H7 (cell line): ENCODE data around the gene TFEB. TPM values are rescaled to one million over a fixed set of nuclear protein-coding genes. Genes with fewer than 3 reads are reported as not detected.

Experiments used
- DNase-seq: peaks from one replicate; pipeline ENCODE4 v3.0.0; 2012
- H3K27me3 ChIP-seq: 2 replicates; pipeline ENCODE4 v1.6.0; 2011; ENCODE audit warnings: mild to moderate bottlenecking, low read length; ENCODE audit not compliant: control insufficient read depth, insufficient read depth
- H3K36me3 ChIP-seq: replicated peaks from 2 replicates; pipeline ENCODE4 v1.5.1; 2011; ENCODE audit warnings: low read length; ENCODE audit not compliant: control insufficient read depth, insufficient read depth
- H3K4me3 ChIP-seq: 2 replicates; pipeline ENCODE4 v1.5.1; 2011; ENCODE audit warnings: low read depth, mild to moderate bottlenecking, control low read depth, low read length, moderate library complexity; ENCODE audit not compliant: insufficient read depth
- total RNA-seq: library from RNA; depleted of rRNA; stranded (reverse); fragments of >200 nt; shearing (Covaris generic); gene quantifications from 2 replicates; pipeline ENCODE4 v1.2.3, GENCODE V29; 2014

Gene TFEB
- total RNA-seq, 1 experiment from 2014 or later, result 1.4 TPM

DNA sequence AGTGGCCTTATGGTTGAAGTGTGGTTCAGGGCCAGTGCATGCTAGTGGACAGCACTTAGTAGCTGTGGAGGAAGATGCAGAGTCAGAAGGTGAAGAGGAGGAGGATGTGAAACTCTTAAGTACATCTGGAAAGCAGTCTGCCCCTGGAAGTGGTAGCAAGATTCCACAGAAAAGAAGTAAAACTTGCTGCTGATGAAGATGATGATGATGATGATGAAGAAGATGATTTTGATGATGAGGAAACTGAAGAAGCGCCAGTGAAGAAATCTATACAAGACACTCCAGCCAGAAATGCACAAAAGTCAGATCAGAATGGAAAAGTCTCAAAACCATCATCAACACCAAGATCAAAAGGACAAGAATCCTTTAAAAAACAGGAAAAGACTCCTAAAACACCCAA, 68.2 kb downstream of the TFEB start:
- DNase-seq, result no peak
- no peaks in the 10 kb centered on the region for H3K36me3 ChIP-seq
- H3K4me3 ChIP-seq, result no peak overlapping the region
- no peaks in the 10 kb centered on the region; the same call in 1 of the 2 replicates for H3K27me3 ChIP-seq

- H3K36me3 ChIP-seq, result no peaks in the 10 kb centered on the region
- no peak overlapping the region for H3K4me3 ChIP-seq
- no peak for DNase-seq
- peaks cover 1% of the 10 kb centered on the region; the same call in 1 of the 2 replicates for H3K27me3 ChIP-seq
Measured at GRCh38 chr6:41664271-41664670, 71.1 kb downstream of the TFEB start.

DNA sequence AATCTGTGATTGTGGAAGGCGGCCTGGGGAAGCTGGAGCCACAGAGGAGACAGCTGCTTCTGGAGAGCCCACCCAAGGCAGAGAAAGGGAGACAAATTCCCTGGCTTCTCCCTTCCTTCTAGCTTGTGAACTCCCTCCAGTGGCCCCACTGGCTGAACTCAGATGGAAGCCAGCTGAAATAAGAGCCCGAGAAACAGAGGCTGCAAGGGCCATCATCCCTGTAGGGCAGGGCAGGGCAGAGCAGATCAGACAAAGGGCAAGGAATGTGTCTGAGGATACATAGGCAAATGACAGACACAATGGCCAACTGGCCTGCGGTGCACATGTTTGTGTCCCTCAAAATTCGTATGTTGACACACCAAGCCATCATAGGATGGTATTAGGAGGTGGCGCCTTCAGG, 71.8 kb downstream of the TFEB start:
- Histone ChIP-seq H3K27me3 (peaks cover 3% of the 10 kb centered on the region; the same call in 1 of the 2 replicates), H3K4me3 (no peak overlapping the region), H3K36me3 (no peaks in the 10 kb centered on the region)
- DNase-seq, result no peak

DNA sequence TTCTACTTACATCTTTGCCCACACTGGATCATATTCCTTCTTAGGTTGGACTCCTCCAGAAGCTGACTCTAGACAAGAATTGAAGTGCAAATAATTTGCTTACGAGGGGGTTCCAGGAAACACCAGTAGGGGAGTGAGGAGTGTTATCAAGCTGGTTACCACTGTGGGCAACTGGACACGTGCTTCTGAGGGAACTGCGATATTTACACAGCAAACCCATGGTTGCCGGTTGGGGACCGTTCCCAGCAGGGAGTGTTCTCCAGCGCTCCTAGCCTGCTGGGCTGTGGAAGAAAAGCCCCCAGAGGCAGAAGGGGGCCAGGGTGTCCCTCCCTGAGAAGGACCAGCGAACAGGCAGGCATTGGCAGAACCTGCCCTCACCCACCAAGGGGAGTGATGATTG, 75.5 kb downstream of the TFEB start:
- Histone ChIP-seq H3K36me3 (no peaks in the 10 kb centered on the region), H3K4me3 (no peak overlapping the region), H3K27me3 (peaks cover 5% of the 10 kb centered on the region; the same call in 1 of the 2 replicates)
- no peak for DNase-seq

GRCh38 chr6:41658636-41659035, 76.8 kb downstream of the TFEB start:
- DNase-seq, result no peak
- Histone ChIP-seq H3K27me3 (peaks cover 5% of the 10 kb centered on the region; the same call in 1 of the 2 replicates), H3K36me3 (no peaks in the 10 kb centered on the region), H3K4me3 (no peak overlapping the region)

DNA sequence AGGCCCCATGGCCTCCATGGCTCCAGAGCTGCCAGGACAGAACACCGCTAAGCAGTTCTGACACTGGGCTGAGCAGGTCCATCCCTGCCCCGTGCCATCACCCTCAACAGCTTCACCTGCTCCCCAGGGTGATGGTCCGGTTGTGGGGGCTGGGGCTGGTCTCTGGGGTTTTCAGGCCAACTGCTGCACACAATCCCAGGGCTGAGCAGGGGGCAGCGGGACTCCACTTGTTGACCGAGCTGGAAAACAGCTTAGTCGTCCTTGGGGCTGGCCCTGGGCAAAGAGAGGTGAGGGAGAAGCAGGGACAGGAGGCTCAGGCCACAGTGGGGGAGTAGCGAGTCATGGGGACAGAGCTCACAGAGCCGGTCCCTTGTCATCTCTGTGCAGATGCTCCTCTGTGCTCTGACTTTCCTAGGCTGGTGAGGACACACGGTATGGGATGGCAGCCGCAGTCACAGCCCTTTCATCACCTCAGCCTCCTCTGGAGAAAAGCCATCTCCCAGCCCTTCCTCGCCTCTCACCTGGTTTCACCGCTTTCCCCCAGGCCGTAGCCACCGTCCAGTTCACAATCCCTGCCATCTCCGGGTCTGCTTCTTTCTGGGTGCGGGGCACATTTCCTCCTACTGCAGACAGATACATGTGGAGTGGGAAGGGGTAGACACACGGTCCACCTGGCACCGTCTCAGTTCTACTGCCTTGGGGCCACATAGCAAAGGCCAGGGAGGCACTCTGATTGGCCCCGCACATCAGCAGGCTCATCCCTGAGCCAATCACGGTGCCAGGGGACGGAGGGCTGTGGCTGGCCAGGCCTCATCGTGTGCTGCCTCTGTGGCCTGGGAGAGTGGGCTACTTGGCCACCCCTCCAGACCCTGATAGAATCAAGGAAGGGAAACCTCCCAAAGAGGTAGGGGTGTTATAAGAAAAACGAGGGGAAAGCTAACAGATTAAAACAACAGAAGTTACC, 78.0 kb downstream of the TFEB start:
- Histone ChIP-seq H3K27me3 (peaks cover 5% of the 10 kb centered on the region; the same call in 1 of the 2 replicates), H3K36me3 (no peaks in the 10 kb centered on the region), H3K4me3 (no peak overlapping the region)
- DNase-seq, result peak; percentile 47

GRCh38 chr6:41656002-41656691, 79.3 kb downstream of the TFEB start:
- DNase-seq, result peak; percentile 67
- Histone ChIP-seq H3K4me3 (no peak overlapping the region), H3K27me3 (peaks cover 3% of the 10 kb centered on the region; the same call in 1 of the 2 replicates), H3K36me3 (peaks cover 2% of the 10 kb centered on the region)

GRCh38 chr6:41655646-41656001, 79.8 kb downstream of the TFEB start:
- H3K27me3 ChIP-seq, result peaks cover 3% of the 10 kb centered on the region; the same call in 1 of the 2 replicates
- peaks cover 2% of the 10 kb centered on the region for H3K36me3 ChIP-seq
- peak; percentile 44 for DNase-seq
- no peak overlapping the region for H3K4me3 ChIP-seq

DNA sequence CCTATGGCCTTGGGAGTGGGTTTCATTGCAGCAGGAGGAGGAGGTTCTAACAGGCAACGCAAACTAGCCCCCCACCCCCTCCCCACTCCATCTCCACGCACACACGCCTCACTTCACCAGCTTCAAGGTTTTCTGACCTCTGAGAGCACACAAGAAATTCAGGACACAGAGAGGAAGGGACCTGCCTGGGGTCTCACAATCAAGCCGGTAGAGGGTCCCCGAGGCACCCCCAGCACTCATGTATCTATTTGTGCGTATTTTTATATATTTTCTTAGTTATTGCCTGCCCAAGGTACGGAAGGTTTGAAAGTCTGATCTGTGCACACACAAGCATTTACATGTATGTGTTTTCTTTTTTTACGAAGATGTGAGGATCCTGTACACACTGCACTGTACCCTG, 80.2 kb downstream of the TFEB start:
- no peak for DNase-seq
- peaks cover 3% of the 10 kb centered on the region; the same call in 1 of the 2 replicates for H3K27me3 ChIP-seq
- no peak overlapping the region for H3K4me3 ChIP-seq
- peaks cover 2% of the 10 kb centered on the region for H3K36me3 ChIP-seq

DNA sequence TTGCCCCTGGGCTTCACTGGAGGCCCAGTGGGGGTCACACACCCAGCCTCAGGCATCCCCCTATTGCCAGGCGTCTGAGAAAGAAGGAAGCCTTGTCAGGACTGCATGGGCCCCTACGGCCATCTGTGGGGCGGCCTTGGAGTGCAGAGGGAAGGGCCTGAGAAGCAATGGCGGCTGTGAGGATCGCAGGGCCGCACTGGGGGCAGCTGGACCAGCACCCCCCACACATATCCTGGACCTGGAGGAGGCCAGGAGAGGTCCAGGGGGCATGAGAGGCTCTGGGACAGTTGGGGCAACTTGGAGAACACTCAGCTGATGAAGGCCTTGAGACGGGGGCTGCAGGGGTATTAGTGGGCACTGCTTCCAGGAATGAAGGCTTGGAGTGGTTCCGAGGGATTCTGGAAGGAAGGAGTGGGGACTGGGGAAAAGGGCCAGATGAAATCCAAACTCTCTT, 80.7 kb downstream of the TFEB start:
- H3K4me3 ChIP-seq, result no peak overlapping the region
- H3K36me3 ChIP-seq, result peaks cover 2% of the 10 kb centered on the region
- peaks cover 3% of the 10 kb centered on the region; the same call in 1 of the 2 replicates for H3K27me3 ChIP-seq
- no peak for DNase-seq

DNA sequence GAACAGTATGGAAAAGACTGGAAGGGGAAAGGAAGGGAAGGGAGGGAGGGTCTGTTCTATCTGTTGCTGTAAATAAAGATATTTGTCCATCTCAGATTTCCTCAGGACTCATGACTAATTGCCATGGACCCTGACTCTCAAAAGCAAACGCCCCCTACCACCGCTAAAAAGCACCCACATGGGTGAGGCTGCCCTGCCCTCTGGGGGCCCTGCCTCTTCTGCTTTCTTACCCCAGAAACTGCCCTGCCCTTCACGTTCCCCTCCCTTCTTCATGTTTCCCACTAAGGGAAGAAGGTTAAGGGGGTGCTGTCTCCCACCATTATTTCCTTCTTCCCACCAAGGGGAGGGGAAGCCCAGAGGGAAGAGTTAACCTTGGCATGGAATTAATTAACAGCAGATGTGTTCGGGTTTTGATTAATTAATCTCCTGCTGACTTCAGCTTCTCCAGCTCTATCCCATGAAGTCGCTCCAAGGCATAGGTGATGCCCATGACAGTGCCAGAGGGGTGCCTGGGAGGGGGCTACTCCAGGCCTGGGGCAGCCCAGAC, 81.2 kb downstream of the TFEB start:
- Histone ChIP-seq H3K36me3 (peaks cover 3% of the 10 kb centered on the region), H3K27me3 (peaks cover 3% of the 10 kb centered on the region; the same call in 1 of the 2 replicates), H3K4me3 (no peak overlapping the region)
- no peak for DNase-seq

DNA sequence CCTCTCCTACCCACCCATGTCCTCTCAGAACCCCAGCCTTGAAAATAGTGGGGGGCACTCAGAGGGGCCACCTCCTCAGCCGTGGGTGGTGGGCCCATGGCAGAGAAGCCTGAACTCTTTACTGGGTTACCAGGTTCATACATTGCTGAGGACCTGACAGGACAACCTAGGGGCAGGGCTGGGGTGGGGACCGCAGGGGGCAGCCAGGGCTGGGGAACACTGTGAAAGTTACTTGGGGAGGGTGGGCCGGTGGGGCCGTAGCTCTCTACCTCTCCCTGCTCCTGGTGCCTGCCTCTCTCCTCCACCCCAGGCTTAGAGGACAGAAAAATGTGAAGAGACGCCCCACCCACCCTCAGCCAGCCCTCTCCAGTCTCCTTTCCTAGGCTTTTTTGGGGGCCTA, 81.7 kb downstream of the TFEB start:
- H3K36me3 ChIP-seq, result peaks cover 4% of the 10 kb centered on the region
- DNase-seq, result no peak
- H3K4me3 ChIP-seq, result no peak overlapping the region
- peaks cover 2% of the 10 kb centered on the region; the same call in 1 of the 2 replicates for H3K27me3 ChIP-seq

DNA sequence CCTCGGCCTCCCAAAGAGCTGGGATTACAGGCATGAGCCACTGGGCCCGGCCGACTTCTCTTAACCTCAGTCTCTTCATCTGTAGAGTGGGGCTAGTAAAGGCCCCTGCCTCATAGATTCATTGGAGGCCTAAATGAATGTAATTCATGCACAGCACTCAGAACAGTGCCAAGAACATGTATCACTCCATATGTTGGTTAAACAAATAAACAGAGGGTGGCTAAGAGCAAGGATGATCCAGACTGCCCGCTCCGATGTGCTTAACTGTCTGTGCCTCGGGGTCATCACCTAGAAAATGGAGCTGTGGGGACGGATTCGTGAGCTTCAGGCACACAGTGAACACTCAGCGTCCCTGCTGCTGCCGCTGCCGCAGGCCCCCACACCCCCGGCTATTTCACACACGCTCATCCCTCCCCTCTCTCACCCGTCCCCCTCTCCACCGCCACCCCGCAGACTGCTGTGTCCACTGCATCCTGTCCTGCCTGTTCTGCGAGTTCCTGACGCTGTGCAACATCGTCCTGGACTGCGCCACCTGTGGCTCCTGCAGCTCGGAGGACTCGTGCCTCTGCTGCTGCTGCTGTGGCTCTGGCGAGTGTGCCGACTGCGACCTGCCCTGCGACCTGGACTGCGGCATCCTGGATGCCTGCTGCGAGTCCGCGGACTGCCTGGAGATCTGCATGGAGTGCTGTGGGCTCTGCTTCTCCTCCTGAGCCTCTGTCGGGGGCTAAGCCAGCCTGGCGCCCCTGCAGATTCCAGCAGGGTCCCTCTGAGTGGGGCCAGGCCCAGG, 82.3 kb downstream of the TFEB start:
- H3K27me3 ChIP-seq, result peaks cover 2% of the 10 kb centered on the region; the same call in 1 of the 2 replicates
- no peak for DNase-seq
- peaks cover 6% of the 10 kb centered on the region for H3K36me3 ChIP-seq
- H3K4me3 ChIP-seq, result no peak overlapping the region
